Mesenchymal stem cell (in vitro differentiated cells and primary cell): ENCODE results near the gene CCNE1.

Source experiments
- DNase-seq: peaks from one replicate; pipeline ENCODE4 v3.0.0-alpha.2; 2013
- H2AFZ ChIP-seq: one replicate; pipeline ENCODE4 v1.6.1; 2013; ENCODE audit warnings: low read depth, mild to moderate bottlenecking, control low read depth, inconsistent platforms, low read length, moderate library complexity
- H2AK5ac ChIP-seq: 2 replicates; pipeline ENCODE4 v1.6.1; 2013; ENCODE audit warnings: low read length, moderate library complexity, mild to moderate bottlenecking, inconsistent platforms; ENCODE audit not compliant: severe bottlenecking
- H2BK120ac ChIP-seq: one replicate; pipeline ENCODE4 v1.6.1; 2013; ENCODE audit warnings: low read depth, mild to moderate bottlenecking, inconsistent platforms, low read length, moderate library complexity
- H2BK12ac ChIP-seq, 2 experiments: one replicate each; pipeline ENCODE4 v1.6.1; 2013; ENCODE audit warnings: inconsistent platforms in 2 of 2, low read length in 2 of 2, mild to moderate bottlenecking in 2 of 2, moderate library complexity in 2 of 2, control low read depth in 1 of 2
- H2BK15ac ChIP-seq: one replicate; pipeline ENCODE4 v1.6.1; 2013; ENCODE audit warnings: mild to moderate bottlenecking, low read depth, inconsistent platforms; ENCODE audit not compliant: poor library complexity, severe bottlenecking
- H2BK5ac ChIP-seq: 2 replicates; pipeline ENCODE4 v1.6.1; 2013; ENCODE audit warnings: low read depth, mild to moderate bottlenecking, low read length, control low read depth, inconsistent platforms; ENCODE audit not compliant: poor library complexity, severe bottlenecking
- H3K14ac ChIP-seq, 2 experiments: one replicate each; pipeline ENCODE4 v1.6.1; 2013; ENCODE audit warnings: inconsistent platforms in 2 of 2, low read length in 2 of 2, control low read depth in 1 of 2, mild to moderate bottlenecking in 1 of 2, moderate library complexity in 1 of 2
- H3K18ac ChIP-seq, 2 experiments: one replicate each; pipeline ENCODE4 v1.6.1; 2013; ENCODE audit warnings: inconsistent platforms in 2 of 2, low read length in 2 of 2, control low read depth in 1 of 2, low read depth in 1 of 2, mild to moderate bottlenecking in 1 of 2
- H3K23ac ChIP-seq, 2 experiments: one replicate each; pipeline ENCODE4 v1.6.1; 2013; ENCODE audit warnings: inconsistent platforms in 2 of 2, low read length in 2 of 2, mild to moderate bottlenecking in 2 of 2, moderate library complexity in 2 of 2, control low read depth in 1 of 2
- H3K27ac ChIP-seq: 2 replicates; pipeline ENCODE4 v1.5.1; 2013; ENCODE audit warnings: mild to moderate bottlenecking, moderate library complexity, low read length, control low read depth, inconsistent platforms; ENCODE audit not compliant: poor library complexity, severe bottlenecking
- H3K27me3 ChIP-seq, 2 experiments: 2 replicates each; pipeline versions ENCODE4 v1.6.1 to v1.7.0; 2013; ENCODE audit warnings: low read length in 2 of 2, mild to moderate bottlenecking in 2 of 2, moderate library complexity in 2 of 2, control low read depth in 1 of 2, inconsistent platforms in 1 of 2; ENCODE audit not compliant: control insufficient read depth in 1 of 2, insufficient read depth in 1 of 2
- H3K36me3 ChIP-seq, 2 experiments: 2 replicates each; pipeline versions ENCODE4 v1.6.1 to v1.7.0; 2013; ENCODE audit warnings: low read length in 2 of 2, control low read depth in 1 of 2, inconsistent platforms in 1 of 2, low read depth in 1 of 2, mild to moderate bottlenecking in 1 of 2; ENCODE audit not compliant: insufficient read depth in 2 of 2, control insufficient read depth in 1 of 2
- H3K4ac ChIP-seq, 2 experiments: one replicate each; pipeline ENCODE4 v1.6.1; 2013; ENCODE audit warnings: inconsistent platforms in 2 of 2, low read length in 2 of 2, mild to moderate bottlenecking in 2 of 2, moderate library complexity in 2 of 2, control low read depth in 1 of 2, low read depth in 1 of 2
- H3K4me1 ChIP-seq: 2 replicates; pipeline ENCODE4 v1.6.1; 2013; ENCODE audit warnings: low read depth, low read length, control low read depth; ENCODE audit not compliant: control insufficient read depth, insufficient read depth
- H3K4me2 ChIP-seq: 2 replicates; pipeline ENCODE4 v1.6.1; 2013; ENCODE audit warnings: low read length, mild to moderate bottlenecking, inconsistent platforms; ENCODE audit not compliant: poor library complexity, severe bottlenecking
- H3K4me3 ChIP-seq, 2 experiments: 2 replicates each; pipeline versions ENCODE4 v1.5.1 to v1.7.0; 2013; ENCODE audit warnings: low read length in 2 of 2, mild to moderate bottlenecking in 2 of 2, control low read depth in 1 of 2, low read depth in 1 of 2; ENCODE audit not compliant: insufficient read depth in 1 of 2
- H3K79me1 ChIP-seq: replicated peaks from 2 replicates; pipeline ENCODE4 v1.6.1; 2013; ENCODE audit warnings: mild to moderate bottlenecking, control low read depth, low read length, inconsistent platforms; ENCODE audit not compliant: poor library complexity, severe bottlenecking
- H3K9ac ChIP-seq: 2 replicates; pipeline ENCODE4 v1.7.0; 2013; ENCODE audit warnings: mild to moderate bottlenecking, low read length, moderate library complexity
- H3K9me3 ChIP-seq: 2 replicates; pipeline ENCODE4 v1.7.0; 2013; ENCODE audit warnings: mild to moderate bottlenecking, low read length; ENCODE audit not compliant: control insufficient read depth
- H4K8ac ChIP-seq: one replicate; pipeline ENCODE4 v1.6.1; 2013; ENCODE audit warnings: inconsistent platforms, mild to moderate bottlenecking, low read length, moderate library complexity
- H4K91ac ChIP-seq: one replicate; pipeline ENCODE4 v1.6.1; 2013; ENCODE audit warnings: mild to moderate bottlenecking, low read length, inconsistent platforms
- WGBS: methylation state at CpG from one replicate; pipeline ENCODE4 v1.1.7; 2013; ENCODE audit warnings: mixed read lengths; 5-methylcytosine and 5-hydroxymethylcytosine counted together

CCNE1 gene

DNA sequence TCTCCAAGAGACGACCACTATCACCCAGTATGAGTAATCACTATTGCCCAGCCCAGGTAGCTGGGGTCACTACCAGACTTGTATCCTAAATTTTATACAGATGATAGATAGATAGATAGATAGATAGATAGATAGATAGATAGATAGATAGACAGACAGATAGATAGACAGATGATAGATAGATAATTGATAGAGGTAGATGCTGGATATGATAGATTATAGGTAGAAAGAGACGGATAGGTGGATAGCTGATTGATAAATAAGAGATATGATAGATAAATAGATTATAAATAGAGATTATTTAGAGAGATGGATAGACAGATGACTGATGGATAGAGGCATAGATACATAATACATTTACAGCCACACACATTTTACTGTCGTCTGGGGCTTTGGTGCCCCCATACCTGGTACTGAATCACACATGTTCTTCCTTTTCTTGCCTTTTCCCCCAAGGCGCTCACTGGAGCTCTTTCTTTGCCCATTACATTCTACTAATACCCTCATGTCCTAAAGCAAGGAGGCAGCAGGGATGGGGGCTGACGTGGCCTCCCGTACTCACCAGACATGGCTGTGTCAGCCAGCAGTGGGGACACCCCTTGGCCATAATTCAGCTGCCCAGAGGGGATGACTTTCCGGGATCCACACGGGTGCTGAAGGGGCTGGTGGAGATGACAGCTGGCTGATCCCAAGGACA, 44.6 kb upstream of the CCNE1 start:
- H2AFZ ChIP-seq = no peak overlapping the region
- no peak overlapping the region for H2BK15ac ChIP-seq
- H4K91ac ChIP-seq = no peak overlapping the region
- 87% methylated on average over 7 of the region's 8 CpGs for WGBS
- no peak overlapping the region for H3K4ac ChIP-seq
- H3K36me3 ChIP-seq = no peaks in the 10 kb centered on the region
- no peak overlapping the region for H3K14ac ChIP-seq
- no peak overlapping the region for H3K9ac ChIP-seq
- no peak for DNase-seq
- no peak overlapping the region for H2BK5ac ChIP-seq
- H3K23ac ChIP-seq = no peak overlapping the region
- no peak overlapping the region for H2AK5ac ChIP-seq
- H3K4me2 ChIP-seq = no peak overlapping the region
- no peaks in the 10 kb centered on the region for H3K79me1 ChIP-seq
- H4K8ac ChIP-seq = no peak overlapping the region
- peaks cover 8 to 19% of the 10 kb centered on the region in 2 experiments for H3K27me3 ChIP-seq
- H3K27ac ChIP-seq = no peak overlapping the region
- H2BK120ac ChIP-seq = no peak overlapping the region
- no peak overlapping the region for H2BK12ac ChIP-seq
- no peaks in the 10 kb centered on the region for H3K4me1 ChIP-seq
- H3K4me3 ChIP-seq = no peak overlapping the region
- no peaks in the 10 kb centered on the region for H3K9me3 ChIP-seq
- H3K18ac ChIP-seq = no peak overlapping the region

GRCh38 chr19:29768166-29768565, 43.6 kb upstream of the CCNE1 start:
- Histone ChIP-seq H3K27ac (no peak overlapping the region), H3K9ac (no peak overlapping the region), H3K36me3 (no peaks in the 10 kb centered on the region), H3K14ac (no peak overlapping the region), H3K23ac (no peak overlapping the region), H3K4me2 (no peak overlapping the region), H2BK15ac (no peak overlapping the region), H2AFZ (no peak overlapping the region), H3K9me3 (no peaks in the 10 kb centered on the region), H3K27me3 (peaks cover 12 to 18% of the 10 kb centered on the region in 2 experiments), H2AK5ac (no peak overlapping the region), H4K8ac (no peak overlapping the region), H2BK120ac (no peak overlapping the region), H2BK12ac (no peak overlapping the region), H3K18ac (no peak overlapping the region), H3K4me1 (no peaks in the 10 kb centered on the region), H3K79me1 (no peaks in the 10 kb centered on the region), H3K4ac (no peak overlapping the region), H3K4me3 (no peak overlapping the region), H4K91ac (peak overlapping the region; percentile 9), H2BK5ac (no peak overlapping the region)
- 83% methylated on average over 8 of the region's 10 CpGs for WGBS
- no peak for DNase-seq

- Histone ChIP-seq H3K18ac (no peak overlapping the region), H3K4me3 (no peak overlapping the region)
- WGBS = 85% methylated on average over 8 of the region's 8 CpGs
These were observed 41.8 kb upstream of the CCNE1 start for GRCh38 chr19:29769997-29770396.

GRCh38 chr19:29770648-29771047, 41.1 kb upstream of the CCNE1 start:
- Histone ChIP-seq H3K79me1 (no peaks in the 10 kb centered on the region), H4K91ac (no peak overlapping the region), H3K23ac (no peak overlapping the region), H3K4ac (no peak overlapping the region), H3K36me3 (no peaks in the 10 kb centered on the region), H2BK120ac (no peak overlapping the region), H2BK12ac (no peak overlapping the region), H2AK5ac (no peak overlapping the region), H3K9me3 (no peaks in the 10 kb centered on the region), H3K27me3 (peaks cover 12 to 25% of the 10 kb centered on the region in 2 experiments), H2AFZ (no peak overlapping the region), H3K4me1 (peaks cover 6% of the 10 kb centered on the region), H3K9ac (no peak overlapping the region), H3K4me3 (no peak overlapping the region), H4K8ac (no peak overlapping the region), H3K18ac (no peak overlapping the region), H3K27ac (no peak overlapping the region), H2BK15ac (no peak overlapping the region), H2BK5ac (no peak overlapping the region), H3K4me2 (no peak overlapping the region), H3K14ac (no peak overlapping the region)
- DNase-seq = no peak
- 82% methylated on average over 5 of the region's 7 CpGs for WGBS

More at GRCh38 chr19:29769997-29770396, 41.8 kb upstream of the CCNE1 start:
- Histone ChIP-seq H2BK15ac (no peak overlapping the region), H2BK120ac (no peak overlapping the region), H3K36me3 (no peaks in the 10 kb centered on the region), H2BK12ac (no peak overlapping the region), H4K91ac (no peak overlapping the region), H2AFZ (no peak overlapping the region), H3K4me1 (peaks cover 4% of the 10 kb centered on the region), H3K27ac (no peak overlapping the region), H2BK5ac (no peak overlapping the region), H2AK5ac (no peak overlapping the region), H3K23ac (no peak overlapping the region), H3K4ac (no peak overlapping the region), H4K8ac (no peak overlapping the region), H3K27me3 (peaks cover 12 to 24% of the 10 kb centered on the region in 2 experiments), H3K9ac (no peak overlapping the region), H3K4me2 (no peak overlapping the region), H3K9me3 (no peaks in the 10 kb centered on the region), H3K14ac (no peak overlapping the region), H3K79me1 (no peaks in the 10 kb centered on the region)
- no peak for DNase-seq
